GM23248 (cell line): Measurements from ENCODE around the gene UBE2C. TPM values are rescaled to one million over a fixed set of nuclear protein-coding genes. Genes with fewer than 3 reads are reported as not detected.

Source experiments
- DNase-seq: peaks from one replicate; pipeline ENCODE4 v3.0.0-alpha.2; 2015
- H2AFZ ChIP-seq: fragments of 200-600 bp; sonication (generic); 2 replicates; pipeline ENCODE4 v1.6.1; 2016; ENCODE audit warnings: antibody characterized with exemption
- H3F3A ChIP-seq: fragments of 200-600 bp; sonication (generic); 2 replicates; pipeline ENCODE4 v1.6.1; 2016; ENCODE audit warnings: mild to moderate bottlenecking, antibody characterized with exemption, mixed run types; ENCODE audit not compliant: insufficient read depth
- H3K27ac ChIP-seq: fragments of 200-600 bp; sonication (generic); 2 replicates; pipeline ENCODE4 v1.5.1; 2016; ENCODE audit warnings: mild to moderate bottlenecking
- H3K27me3 ChIP-seq: fragments of 200-600 bp; sonication (generic); replicated peaks from 2 replicates; pipeline ENCODE4 v1.6.1; 2016; ENCODE audit warnings: mild to moderate bottlenecking; ENCODE audit not compliant: insufficient read depth
- H3K36me3 ChIP-seq: fragments of 200-600 bp; sonication (generic); 2 replicates; pipeline ENCODE4 v1.6.1; 2016; ENCODE audit warnings: low read depth, mild to moderate bottlenecking
- H3K4me1 ChIP-seq: fragments of 200-600 bp; sonication (generic); 2 replicates; pipeline ENCODE4 v1.6.1; 2016; ENCODE audit warnings: mild to moderate bottlenecking; ENCODE audit not compliant: insufficient read depth
- H3K4me2 ChIP-seq: fragments of 200-600 bp; sonication (generic); one replicate; pipeline ENCODE4 v1.6.1; 2016; ENCODE audit warnings: mild to moderate bottlenecking; ENCODE audit not compliant: unreplicated experiment
- H3K4me3 ChIP-seq: fragments of 200-600 bp; sonication (generic); 2 replicates; pipeline ENCODE4 v1.5.1; 2016; ENCODE audit warnings: mild to moderate bottlenecking
- H3K79me2 ChIP-seq: fragments of 200-600 bp; sonication (generic); 2 replicates; pipeline ENCODE4 v1.6.1; 2016; ENCODE audit warnings: mild to moderate bottlenecking; ENCODE audit not compliant: insufficient read depth
- H3K9ac ChIP-seq: fragments of 200-600 bp; sonication (generic); 2 replicates; pipeline ENCODE4 v1.6.1; 2016; ENCODE audit warnings: mild to moderate bottlenecking
- H3K9me2 ChIP-seq: fragments of 200-600 bp; sonication (generic); 2 replicates; pipeline ENCODE4 v1.6.1; 2016; ENCODE audit warnings: mixed run types, mild to moderate bottlenecking, moderate library complexity; ENCODE audit not compliant: insufficient read depth
- H3K9me3 ChIP-seq: fragments of 200-600 bp; sonication (generic); one replicate; pipeline ENCODE4 v1.6.1; 2017; ENCODE audit warnings: low read depth
- H4K20me1 ChIP-seq: fragments of 200-600 bp; sonication (generic); 2 replicates; pipeline ENCODE4 v1.6.0; 2016; ENCODE audit not compliant: insufficient read depth
- EZH2 ChIP-seq: fragments of 200-600 bp; sonication (generic); IDR thresholded peaks from 2 replicates; pipeline ENCODE4 v1.6.1; 2018; ENCODE audit warnings: antibody characterized with exemption, mild to moderate bottlenecking; ENCODE audit not compliant: insufficient read depth, poor library complexity, severe bottlenecking
- EZH2phosphoT487 ChIP-seq: fragments of 200-600 bp; sonication (generic); IDR thresholded peaks from 2 replicates; pipeline ENCODE4 v1.6.1; 2018; ENCODE audit warnings: antibody characterized with exemption, moderate library complexity, mild to moderate bottlenecking, low read depth; ENCODE audit not compliant: insufficient read depth
- WGBS, 2 experiments: methylation state at CpG; one replicate each; pipeline ENCODE4 v1.1.6; 2015 to 2017; ENCODE audit warnings: low lambda C conversion rate in 2 of 2, low coverage in 1 of 2; ENCODE audit errors: missing lambda C conversion rate in 2 of 2; 5-methylcytosine and 5-hydroxymethylcytosine counted together
- in situ Hi-C: fragments of 300-500 bp; cut with MboI; formaldehyde crosslinking; loops from 2 replicates; pipeline ENCODE4 v1.15.0; 2020
- polyA plus RNA-seq: library from polyadenylated mRNA; unstranded; fragments of >200 nt; fragmentation: Nextera tagmentation; extraction: Ambion mirVana; gene quantifications from 2 replicates; pipeline ENCODE4 v1.2.1, GENCODE V29; 2016
- total RNA-seq: library from RNA; depleted of rRNA; stranded (reverse); fragments of >200 nt; shearing (Covaris generic); gene quantifications from 2 replicates; pipeline ENCODE4 v1.2.3, GENCODE V29; 2014

UBE2C gene
- total and polyA plus RNA-seq, 2 experiments from 2014 or later: 33.8 to 69.2 TPM

DNA sequence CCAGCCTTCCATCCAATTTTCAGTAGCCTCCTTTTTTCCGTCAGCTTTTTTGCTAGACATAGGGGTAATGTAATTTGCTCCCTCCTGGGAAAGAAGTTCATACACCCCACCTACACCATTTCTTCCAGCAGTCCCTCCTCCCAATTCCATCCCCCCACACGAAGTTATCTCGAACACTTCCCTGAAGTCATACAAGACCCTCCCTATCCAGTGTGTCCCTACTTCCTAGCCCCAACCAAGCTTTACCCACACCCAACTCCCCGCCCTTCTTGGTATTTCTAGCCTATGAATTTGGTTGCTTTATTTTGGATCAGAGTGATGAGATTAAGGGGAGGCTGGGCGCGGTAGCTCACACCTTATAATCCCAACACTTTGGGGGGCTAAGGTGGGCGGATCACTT, 1.0 kb downstream of the UBE2C start:
- no peak overlapping the region for H2AFZ ChIP-seq

GRCh38 chr20:45814314-45814713, 1.9 kb downstream of the UBE2C start:
- H3K4me2 ChIP-seq: no peak overlapping the region
- no peak for DNase-seq
- H3K27ac ChIP-seq: no peak overlapping the region
- peaks cover 17% of the 10 kb centered on the region for H3K4me1 ChIP-seq
- TF ChIP-seq EZH2: no peak
- TF ChIP-seq EZH2phosphoT487: no peak
- H3K9me2 ChIP-seq: no peaks in the 10 kb centered on the region
- H3K79me2 ChIP-seq: peaks cover 34% of the 10 kb centered on the region
- peak overlapping the region; percentile 26; the same call in 1 of the 2 replicates for H3K4me3 ChIP-seq
- no peaks in the 10 kb centered on the region for H4K20me1 ChIP-seq
- no peak overlapping the region for H3K9ac ChIP-seq
- in situ Hi-C loops: no loop called here
- H3K9me3 ChIP-seq: no peaks in the 10 kb centered on the region
- peaks cover 16% of the 10 kb centered on the region; the same call in 1 of the 2 replicates for H3K36me3 ChIP-seq
- WGBS, 2 experiments: 77 to 78% methylated on average over 3 of the region's 3 CpGs
- H3F3A ChIP-seq: peaks cover 45% of the 10 kb centered on the region
- H2AFZ ChIP-seq: no peak overlapping the region
- H3K27me3 ChIP-seq: no peaks in the 10 kb centered on the region

More for the DNA sequence above, 1.0 kb downstream of the UBE2C start:
- Histone ChIP-seq H3K4me2 (peak overlapping the region; percentile 88), H3K27ac (no peak overlapping the region), H3K9ac (peak overlapping the region; percentile 81), H3K27me3 (no peaks in the 10 kb centered on the region), H3K9me3 (no peaks in the 10 kb centered on the region), H4K20me1 (no peaks in the 10 kb centered on the region), H3K36me3 (peaks cover 17% of the 10 kb centered on the region; the same call in 1 of the 2 replicates), H3F3A (peaks cover 44% of the 10 kb centered on the region), H3K4me3 (peak overlapping the region; percentile 79), H3K4me1 (peaks cover 17% of the 10 kb centered on the region), H3K79me2 (peaks cover 34% of the 10 kb centered on the region), H3K9me2 (no peaks in the 10 kb centered on the region)
- in situ Hi-C loops: no loop called here
- 64 to 65% methylated on average over 7 of the region's 7 CpGs for WGBS, 2 experiments
- no peak for DNase-seq
- TF ChIP-seq EZH2 (no peak), EZH2phosphoT487 (no peak)

GRCh38 chr20:45816951-45817350, 4.5 kb downstream of the UBE2C start:
- Histone ChIP-seq H3K4me3 (no peak overlapping the region), H4K20me1 (no peaks in the 10 kb centered on the region), H3K9me2 (no peaks in the 10 kb centered on the region), H3K27me3 (no peaks in the 10 kb centered on the region), H3K9me3 (no peaks in the 10 kb centered on the region), H2AFZ (no peak overlapping the region), H3K79me2 (peaks cover 34% of the 10 kb centered on the region), H3K9ac (no peak overlapping the region), H3K36me3 (no peaks in the 10 kb centered on the region), H3K4me2 (no peak overlapping the region), H3F3A (peaks cover 23% of the 10 kb centered on the region), H3K27ac (peak overlapping the region; percentile 66), H3K4me1 (peaks cover 15% of the 10 kb centered on the region)
- in situ Hi-C loops: no loop called here
- TF ChIP-seq EZH2phosphoT487 (no peak), EZH2 (no peak)
- 82 to 85% methylated on average over 3 of the region's 3 CpGs for WGBS, 2 experiments
- no peak for DNase-seq

GRCh38 chr20:45817376-45818194, 5.1 kb downstream of the UBE2C start:
- Histone ChIP-seq H3K4me3 (no peak overlapping the region), H4K20me1 (no peaks in the 10 kb centered on the region), H3K27me3 (no peaks in the 10 kb centered on the region), H3K4me2 (peak overlapping the region; percentile 39), H3K4me1 (peaks cover 14% of the 10 kb centered on the region), H3K9ac (0 out of 2 replicates have a peak overlapping the region, but pooled peaks have one; percentile 25), H3K27ac (peak overlapping the region; percentile 66), H2AFZ (0 out of 2 replicates have a peak overlapping the region, but pooled peaks have one; percentile 12), H3K79me2 (peaks cover 33% of the 10 kb centered on the region), H3K36me3 (no peaks in the 10 kb centered on the region), H3K9me3 (no peaks in the 10 kb centered on the region), H3K9me2 (no peaks in the 10 kb centered on the region), H3F3A (peaks cover 22% of the 10 kb centered on the region)
- peak; percentile 89 for DNase-seq
- TF ChIP-seq EZH2phosphoT487 (no peak), EZH2 (no peak)
- in situ Hi-C loops: no loop called here
- WGBS, 2 experiments: 26 to 33% methylated on average over 7 to 9 of the region's 9 CpGs
